GM23338 (cell line): ENCODE results near the gene HCRT. TPM values are rescaled to one million over a fixed set of nuclear protein-coding genes. Genes with fewer than 3 reads are reported as not detected.
"Not testable (repeated sequence)": the region's sequence is repeated elsewhere in the genome, so short reads cannot be mapped to it uniquely, and the experiment has no call there.

Source experiments
- ATAC-seq: fragments of 200-7000 bp; cut with Tn5 transposase; 3 replicates; pipeline ENCODE4 v1.9.1; 2020
- DNase-seq: peaks from one replicate; pipeline ENCODE4 v3.0.0-alpha.2; 2015; ENCODE audit warnings: low spot score
- H2AFZ ChIP-seq: fragments of 200-600 bp; sonication (generic); 2 replicates; pipeline ENCODE4 v1.8.0; 2016; ENCODE audit warnings: antibody characterized with exemption, mild to moderate bottlenecking, moderate library complexity
- H3F3A ChIP-seq: fragments of 200-600 bp; sonication (generic); replicated peaks from 2 replicates; pipeline ENCODE4 v1.8.0; 2017; ENCODE audit warnings: antibody characterized with exemption, mixed run types, low read depth
- H3K27ac ChIP-seq: fragments of 200-600 bp; sonication (generic); 2 replicates; pipeline ENCODE4 v1.6.1; 2016; ENCODE audit warnings: low read depth
- H3K27me3 ChIP-seq: fragments of 200-600 bp; sonication (generic); 2 replicates; pipeline ENCODE4 v1.8.0; 2016; ENCODE audit warnings: mild to moderate bottlenecking, mixed run types, moderate library complexity; ENCODE audit not compliant: insufficient read depth
- H3K36me3 ChIP-seq: fragments of 200-600 bp; sonication (generic); 2 replicates; pipeline ENCODE4 v1.8.0; 2016; ENCODE audit warnings: mild to moderate bottlenecking; ENCODE audit not compliant: insufficient read depth
- H3K4me1 ChIP-seq: fragments of 200-600 bp; sonication (generic); 2 replicates; pipeline ENCODE4 v1.8.0; 2016; ENCODE audit warnings: mild to moderate bottlenecking, moderate library complexity; ENCODE audit not compliant: insufficient read depth
- H3K4me2 ChIP-seq: fragments of 200-600 bp; sonication (generic); 2 replicates; pipeline ENCODE4 v1.7.1; 2017; ENCODE audit warnings: mixed run types
- H3K4me3 ChIP-seq: fragments of 200-600 bp; sonication (generic); 2 replicates; pipeline ENCODE4 v1.6.1; 2016; ENCODE audit warnings: mixed run types
- H3K79me2 ChIP-seq: fragments of 200-600 bp; sonication (generic); replicated peaks from 2 replicates; pipeline ENCODE4 v1.8.0; 2017; ENCODE audit warnings: mild to moderate bottlenecking; ENCODE audit not compliant: insufficient read depth
- H3K9me2 ChIP-seq: fragments of 200-600 bp; sonication (generic); 2 replicates; pipeline ENCODE4 v1.8.0; 2017; ENCODE audit not compliant: insufficient read depth
- H4K20me1 ChIP-seq: fragments of 200-600 bp; sonication (generic); replicated peaks from 2 replicates; pipeline ENCODE4 v1.8.0; 2017; ENCODE audit warnings: mild to moderate bottlenecking; ENCODE audit not compliant: insufficient read depth
- H3K27ac Mint-ChIP-seq: 2 replicates; pipeline ENCODE4 v1.8.0; 2020; ENCODE audit warnings: inconsistent platforms, mild to moderate bottlenecking, moderate library complexity, mixed read lengths
- H3K27me3 Mint-ChIP-seq: 3 replicates; pipeline ENCODE4 v1.8.0; 2022; ENCODE audit warnings: low read depth, mild to moderate bottlenecking, moderate library complexity, mixed read lengths, inconsistent platforms; ENCODE audit not compliant: insufficient read depth, poor library complexity
- H3K36me3 Mint-ChIP-seq: 3 replicates; pipeline ENCODE4 v1.8.0; 2021; ENCODE audit warnings: low read depth, mild to moderate bottlenecking, inconsistent platforms, moderate library complexity, mixed read lengths
- H3K4me1 Mint-ChIP-seq: 3 replicates; pipeline ENCODE4 v1.8.0; 2020; ENCODE audit warnings: mild to moderate bottlenecking, inconsistent platforms, mixed read lengths
- H3K4me3 Mint-ChIP-seq: 3 replicates; pipeline ENCODE4 v1.8.0; 2021; ENCODE audit warnings: moderate library complexity, mild to moderate bottlenecking, inconsistent platforms, mixed read lengths
- H3K9me3 Mint-ChIP-seq: 3 replicates; pipeline ENCODE4 v1.8.0; 2020; ENCODE audit warnings: moderate library complexity, mild to moderate bottlenecking, inconsistent platforms, mixed read lengths
- CREB1 ChIP-seq: fragments of 250-450 bp; sonication (Bioruptor Pico); IDR thresholded peaks from 2 replicates; pipeline ENCODE4 v1.5.0; 2020; ENCODE audit warnings: low read depth, mild to moderate bottlenecking, moderate library complexity
- ETS1 ChIP-seq: IDR thresholded peaks from 2 replicates; pipeline ENCODE4 v1.6.1; 2016; ENCODE audit warnings: antibody characterized with exemption
- EZH2 ChIP-seq: fragments of 200-600 bp; sonication (generic); IDR thresholded peaks from one replicate; pipeline ENCODE4 v1.8.0; 2017; ENCODE audit warnings: antibody characterized with exemption, mild to moderate bottlenecking, low read depth; ENCODE audit not compliant: unreplicated experiment
- EZH2phosphoT487 ChIP-seq: fragments of 200-600 bp; sonication (generic); IDR thresholded peaks from one replicate; pipeline ENCODE4 v1.8.1; 2018; ENCODE audit warnings: antibody characterized with exemption; ENCODE audit not compliant: unreplicated experiment
- JUNB ChIP-seq: IDR thresholded peaks from one replicate; pipeline ENCODE4 v1.6.1; 2016; ENCODE audit warnings: antibody characterized with exemption; ENCODE audit not compliant: unreplicated experiment
- NANOG ChIP-seq: IDR thresholded peaks from 2 replicates; pipeline ENCODE4 v1.6.1; 2016; ENCODE audit warnings: antibody characterized with exemption, borderline replicate concordance
- POLR2AphosphoS5 ChIP-seq: IDR thresholded peaks from 2 replicates; pipeline ENCODE4 v1.6.1; 2016; ENCODE audit warnings: antibody characterized with exemption, low read depth
- REST ChIP-seq: IDR thresholded peaks from one replicate; pipeline ENCODE4 v1.6.1; 2018; ENCODE audit warnings: antibody characterized with exemption; ENCODE audit not compliant: unreplicated experiment
- STAT1 ChIP-seq: IDR thresholded peaks from one replicate; pipeline ENCODE4 v1.6.1; 2016; ENCODE audit warnings: antibody characterized with exemption; ENCODE audit not compliant: unreplicated experiment
- ZNF114 ChIP-seq: fragments of 250-450 bp; sonication (Bioruptor Pico); IDR thresholded peaks from 2 replicates; pipeline ENCODE4 v1.5.0; 2020; ENCODE audit warnings: mild to moderate bottlenecking, moderate library complexity
- ZNF331 ChIP-seq: fragments of 250-450 bp; sonication (Bioruptor Pico); IDR thresholded peaks from 2 replicates; pipeline ENCODE4 v1.5.0; 2020; ENCODE audit warnings: low read depth, mild to moderate bottlenecking, moderate library complexity
- polyA plus RNA-seq: library from polyadenylated mRNA; unstranded; fragments of >200 nt; fragmentation: Nextera tagmentation; extraction: Ambion mirVana; gene quantifications from 2 replicates; pipeline ENCODE4 v1.2.1, GENCODE V29; 2016
- total RNA-seq: library from RNA; depleted of rRNA; stranded (reverse); fragments of >200 nt; shearing (Covaris generic); gene quantifications from 2 replicates; pipeline ENCODE4 v1.2.3, GENCODE V29; 2014

HCRT gene
- total and polyA plus RNA-seq, 2 experiments from 2014 or later, result not detected

GRCh38 chr17:42212382-42212781, 27.1 kb upstream of the HCRT start:
- no peaks in the 10 kb centered on the region for H3K9me3 Mint-ChIP-seq
- no peaks in the 10 kb centered on the region for H3K4me1 Mint-ChIP-seq
- Histone ChIP-seq H3K4me2 (no peak overlapping the region), H3K27ac (0 out of 2 replicates have a peak overlapping the region, but pooled peaks have one; percentile 39), H3K79me2 (no peaks in the 10 kb centered on the region), H3K9me2 (no peaks in the 10 kb centered on the region), H3K36me3 (peaks cover 24% of the 10 kb centered on the region), H3K27me3 (no peaks in the 10 kb centered on the region), H4K20me1 (peaks cover 2% of the 10 kb centered on the region; the same call in 1 of the 2 replicates), H3K4me1 (no peaks in the 10 kb centered on the region), H3K4me3 (no peak overlapping the region), H3F3A (no peaks in the 10 kb centered on the region; the same call in 1 of the 2 replicates), H2AFZ (no peak overlapping the region)
- TF ChIP-seq EZH2 (no peak), ZNF331 (CRISPR knock-in tag) (no peak), EZH2phosphoT487 (no peak), STAT1 (no peak), CREB1 (no peak), REST (no peak), ZNF114 (CRISPR knock-in tag) (no peak), JUNB (no peak), POLR2AphosphoS5 (no peak), ETS1 (no peak), NANOG (no peak)
- H3K27me3 Mint-ChIP-seq, result peaks cover 1% of the 10 kb centered on the region
- H3K27ac Mint-ChIP-seq, result no peak overlapping the region
- H3K4me3 Mint-ChIP-seq, result no peak overlapping the region
- peaks cover 46% of the 10 kb centered on the region for H3K36me3 Mint-ChIP-seq
- DNase-seq, result no peak
- ATAC-seq, result no peak

DNA sequence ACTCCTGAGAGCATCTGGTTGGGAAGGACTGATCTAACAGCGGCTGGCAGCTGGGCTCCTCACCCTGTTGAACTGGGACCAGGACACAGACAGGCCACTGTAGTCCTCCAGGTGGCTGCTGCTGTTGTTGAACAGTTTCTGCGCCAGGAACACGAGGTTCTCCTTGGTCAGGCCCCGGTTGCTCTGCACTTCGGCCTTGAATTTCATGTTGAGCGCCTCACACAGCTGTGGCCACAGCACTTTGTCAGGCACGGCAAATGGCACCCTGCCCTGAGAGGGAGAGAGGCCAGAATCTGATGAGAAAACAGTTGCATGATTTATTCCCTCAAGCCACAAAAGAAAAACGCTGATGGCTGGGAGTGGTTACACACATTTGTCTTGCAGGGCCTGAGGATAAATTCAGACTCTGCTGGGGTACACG, 26.7 kb upstream of the HCRT start:
- peaks cover 46% of the 10 kb centered on the region; the same call in 2 of the 3 replicates for H3K36me3 Mint-ChIP-seq
- H3K27me3 Mint-ChIP-seq, DNase-seq, ATAC-seq, H3K4me3 ChIP-seq, H3K9me3 Mint-ChIP-seq, H3K27me3 ChIP-seq, H2AFZ ChIP-seq, H3K4me3 Mint-ChIP-seq, H3K9me2 ChIP-seq, H3K4me1 Mint-ChIP-seq, H3K4me1 ChIP-seq, H4K20me1 ChIP-seq, H3K79me2 ChIP-seq, H3K27ac Mint-ChIP-seq, H3K4me2 ChIP-seq, H3F3A ChIP-seq: not testable (repeated sequence)
- Histone ChIP-seq H3K27ac (0 out of 2 replicates have a peak overlapping the region, but pooled peaks have one; percentile 39), H3K36me3 (peaks cover 24% of the 10 kb centered on the region)
